Keratinocyte (primary cell): ENCODE measurements around the gene ZFAND6.

ENCODE experiments used
- EZH2 ChIP-seq: IDR thresholded peaks from one replicate; pipeline ENCODE4 v1.6.1; 2012; ENCODE audit warnings: inconsistent platforms, mild to moderate bottlenecking, low read length, moderate library complexity
- TF ChIP-seq, protein P1 (sequence below), 3 experiments: IDR thresholded peaks in 1 of 3; conservative IDR thresholded peaks in 1 of 3; optimal IDR thresholded peaks in 1 of 3; 2 replicates in 2 of 3; 3 replicates in 1 of 3; pipeline versions ENCODE3 to v1.5.1; 2011; ENCODE audit warnings: low read length in 3 of 3, mild to moderate bottlenecking in 3 of 3, moderate library complexity in 2 of 3, control low read depth in 1 of 3, inconsistent platforms in 1 of 3; ENCODE audit not compliant: insufficient read depth in 2 of 3; ENCODE audit errors: extremely low read depth in 1 of 3

DNA sequence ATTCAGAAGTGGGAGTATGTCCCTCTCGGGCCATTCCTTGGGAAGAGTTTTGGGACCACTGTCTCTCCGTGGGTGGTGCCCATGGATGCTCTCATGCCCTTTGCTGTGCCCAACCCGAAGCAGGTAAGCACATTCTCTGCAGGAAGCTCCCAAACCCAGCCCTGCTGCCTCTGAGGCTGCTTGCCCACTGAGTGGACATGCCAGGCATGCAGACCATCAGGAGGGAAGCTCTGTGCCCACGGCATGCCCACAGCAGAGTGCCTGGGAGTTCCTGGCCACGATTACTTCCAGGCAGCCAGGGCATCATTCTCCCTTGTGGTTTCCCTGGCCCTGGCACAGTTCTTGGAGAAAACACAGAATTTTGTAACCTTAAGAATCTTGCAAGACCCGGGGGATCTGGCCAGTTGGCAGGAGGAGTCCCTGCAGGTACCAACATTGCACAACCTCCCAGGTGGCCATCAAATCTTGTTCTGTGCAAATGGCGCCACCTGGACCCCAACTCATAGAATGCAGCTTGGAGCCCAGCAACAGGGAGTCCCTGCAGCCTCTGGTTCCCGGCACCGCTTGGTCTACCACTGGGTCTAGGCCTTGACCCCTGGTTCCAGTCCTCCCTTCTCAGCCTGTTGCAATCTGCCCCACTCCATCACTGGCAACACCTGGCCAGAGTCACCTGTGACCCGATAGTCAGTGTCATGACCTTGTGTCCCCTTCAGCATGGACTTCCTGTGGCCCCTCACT lies 113.7 kb downstream of the ZFAND6 start:
- TF ChIP-seq, protein P1, sequence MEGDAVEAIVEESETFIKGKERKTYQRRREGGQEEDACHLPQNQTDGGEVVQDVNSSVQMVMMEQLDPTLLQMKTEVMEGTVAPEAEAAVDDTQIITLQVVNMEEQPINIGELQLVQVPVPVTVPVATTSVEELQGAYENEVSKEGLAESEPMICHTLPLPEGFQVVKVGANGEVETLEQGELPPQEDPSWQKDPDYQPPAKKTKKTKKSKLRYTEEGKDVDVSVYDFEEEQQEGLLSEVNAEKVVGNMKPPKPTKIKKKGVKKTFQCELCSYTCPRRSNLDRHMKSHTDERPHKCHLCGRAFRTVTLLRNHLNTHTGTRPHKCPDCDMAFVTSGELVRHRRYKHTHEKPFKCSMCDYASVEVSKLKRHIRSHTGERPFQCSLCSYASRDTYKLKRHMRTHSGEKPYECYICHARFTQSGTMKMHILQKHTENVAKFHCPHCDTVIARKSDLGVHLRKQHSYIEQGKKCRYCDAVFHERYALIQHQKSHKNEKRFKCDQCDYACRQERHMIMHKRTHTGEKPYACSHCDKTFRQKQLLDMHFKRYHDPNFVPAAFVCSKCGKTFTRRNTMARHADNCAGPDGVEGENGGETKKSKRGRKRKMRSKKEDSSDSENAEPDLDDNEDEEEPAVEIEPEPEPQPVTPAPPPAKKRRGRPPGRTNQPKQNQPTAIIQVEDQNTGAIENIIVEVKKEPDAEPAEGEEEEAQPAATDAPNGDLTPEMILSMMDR (optimal IDR thresholded peaks at IDR 0.05 in 1 of 3, IDR thresholded peaks at IDR 0.05 in 1 of 3, conservative IDR thresholded peaks at IDR 0.05 in 1 of 3; ENCODE audit: extremely low read depth in 1 of 3, insufficient read depth in 2 of 3, low read length in 3 of 3): peak; percentile 79 to 87 (median 82)
- TF ChIP-seq EZH2: no peak
